Suprapubic skin (tissue), 4 donors: ENCODE measurements around the gene PAPSS2. TPM values are rescaled to one million over a fixed set of nuclear protein-coding genes. Genes with fewer than 3 reads are reported as not detected.

Experiments
- DNase-seq, 2 donors: peaks; one replicate each; pipeline ENCODE4 v3.0.0-alpha.2; 2019; ENCODE audit warnings: low spot score in 2 of 2
- H3K27ac ChIP-seq: fragments of 200-600 bp; sonication (generic); one replicate; pipeline ENCODE4 v1.5.1; 2019
- H3K27me3 ChIP-seq: fragments of 200-600 bp; sonication (generic); one replicate; pipeline ENCODE4 v1.5.1; 2019
- H3K36me3 ChIP-seq: fragments of 200-600 bp; sonication (generic); one replicate; pipeline ENCODE4 v1.5.1; 2019
- H3K4me1 ChIP-seq: fragments of 200-600 bp; sonication (generic); one replicate; pipeline ENCODE4 v1.5.1; 2019
- H3K4me3 ChIP-seq: fragments of 200-600 bp; sonication (generic); one replicate; pipeline ENCODE4 v1.5.1; 2019; ENCODE audit warnings: mild to moderate bottlenecking
- H3K9me3 ChIP-seq: fragments of 200-600 bp; sonication (generic); one replicate; pipeline ENCODE4 v1.5.1; 2019
- CTCF ChIP-seq, 2 donors: fragments of 200-600 bp in 1 of 2; fragments of 450-650 bp in 1 of 2; sonication (generic) in 1 of 2; IDR thresholded peaks; one replicate each; pipeline ENCODE4 v1.5.1; 2016 to 2019; ENCODE audit warnings: antibody characterized with exemption in 2 of 2, mild to moderate bottlenecking in 1 of 2, moderate library complexity in 1 of 2
- EP300 ChIP-seq: sonication (generic); formaldehyde crosslinking; IDR thresholded peaks from one replicate; pipeline ENCODE4 v1.6.1; 2017; ENCODE audit warnings: antibody characterized with exemption
- POLR2A ChIP-seq, 2 donors: fragments of 450-650 bp; IDR thresholded peaks; one replicate each; pipeline ENCODE4 v1.6.1; 2017; ENCODE audit warnings: antibody characterized with exemption in 2 of 2, mild to moderate bottlenecking in 2 of 2, moderate library complexity in 2 of 2
- POLR2AphosphoS5 ChIP-seq, 3 donors: sonication (generic); formaldehyde crosslinking; IDR thresholded peaks; one replicate each; pipeline ENCODE4 v1.6.1; 2017; ENCODE audit warnings: antibody characterized with exemption in 3 of 3
- WGBS: methylation state at CpG from one replicate; pipeline ENCODE4 v1.1.5; 2018; 5-methylcytosine and 5-hydroxymethylcytosine counted together
- total RNA-seq, 4 donors: library from RNA; depleted of rRNA; stranded (reverse); fragments of >200 nt; gene quantifications; one replicate each; pipeline ENCODE4 v1.1.0, GENCODE V29; 2016

PAPSS2 gene
- total RNA-seq, 4 donors from 2014 or later: 2.4 to 5.6 (median 3.4) TPM

DNA sequence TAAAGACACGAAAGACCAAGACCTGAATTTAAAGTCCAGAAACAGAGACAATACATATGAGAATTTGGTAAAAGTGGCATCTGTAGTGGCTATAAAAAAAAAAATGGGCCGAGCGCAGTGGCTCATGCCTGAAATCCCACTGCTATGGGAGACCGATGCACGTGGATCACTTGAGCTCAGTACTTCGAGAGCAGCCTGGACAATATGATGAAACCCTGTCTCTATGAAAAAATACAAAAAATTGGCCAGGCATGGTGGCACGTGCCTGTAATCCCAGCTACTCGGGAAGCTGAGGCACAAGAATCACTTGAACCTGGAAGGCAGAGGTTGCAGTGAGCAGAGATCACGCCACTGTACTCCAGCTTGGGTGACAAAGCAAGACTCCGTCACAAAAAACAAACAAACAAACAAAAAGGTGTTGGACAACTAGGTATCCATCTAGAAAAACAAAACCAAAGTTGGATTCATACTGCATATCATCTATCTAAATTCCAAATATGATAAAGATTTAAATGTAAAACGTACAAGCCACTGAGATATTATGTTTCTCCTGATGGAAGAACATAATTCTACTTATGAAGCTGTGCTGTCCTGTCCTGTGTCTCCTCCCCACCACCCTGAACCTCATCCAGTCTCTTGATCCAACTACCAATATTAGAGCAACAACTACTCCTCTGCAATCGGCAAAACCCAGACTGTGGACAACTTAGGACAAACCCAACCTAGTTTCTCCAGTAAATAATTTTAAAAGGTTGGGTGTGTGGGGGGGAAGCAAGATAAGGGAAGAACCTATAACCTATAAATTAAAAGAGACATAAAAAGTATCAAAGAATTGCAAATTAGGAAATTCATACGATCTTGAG lies 104.6 kb downstream of the PAPSS2 start:
- H3K4me3 ChIP-seq: no peak overlapping the region
- peaks cover 38% of the 10 kb centered on the region for H3K36me3 ChIP-seq
- no peaks in the 10 kb centered on the region for H3K27me3 ChIP-seq
- 89% methylated on average over 13 of the region's 13 CpGs for WGBS
- H3K9me3 ChIP-seq: no peaks in the 10 kb centered on the region
- no peak for TF ChIP-seq POLR2A (IDR thresholded peaks at IDR 0.05)
- TF ChIP-seq CTCF (IDR thresholded peaks at IDR 0.05): no peak
- TF ChIP-seq POLR2AphosphoS5 (IDR thresholded peaks at IDR 0.05): no peak
- no peak for TF ChIP-seq EP300
- H3K4me1 ChIP-seq: no peaks in the 10 kb centered on the region
- H3K27ac ChIP-seq: no peak overlapping the region
- no peak for DNase-seq

DNA sequence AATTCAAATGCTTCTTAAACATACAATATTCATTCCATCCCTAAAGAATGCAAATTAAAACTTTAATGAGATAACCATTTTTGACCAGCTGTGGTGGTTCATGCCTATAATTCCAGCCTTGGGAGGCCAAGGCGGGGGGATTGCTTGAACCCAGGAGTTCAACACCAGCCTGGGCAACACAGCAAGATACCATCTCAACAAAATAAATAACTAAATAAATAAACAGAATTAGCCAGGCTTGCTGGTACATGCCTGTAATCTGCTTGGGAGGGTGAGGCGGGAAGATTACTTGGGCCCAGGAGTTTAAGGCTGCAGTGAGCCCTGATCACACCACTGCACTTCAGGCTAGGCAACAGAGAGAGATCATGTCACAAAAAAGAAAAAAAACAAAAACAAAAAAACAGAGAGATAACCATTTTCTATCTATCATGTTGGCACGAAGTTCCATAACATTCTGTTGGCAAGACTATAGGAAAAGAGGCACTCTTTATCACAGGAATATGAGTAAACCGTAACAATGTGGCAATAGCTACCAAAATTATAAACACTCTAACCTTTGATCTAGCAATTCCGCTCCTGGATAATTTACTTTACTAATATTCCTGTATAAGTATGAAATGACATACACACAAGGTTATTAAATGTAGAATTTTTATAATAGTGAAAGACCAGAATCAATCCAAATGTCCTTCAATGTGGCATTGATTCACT lies 106.1 kb downstream of the PAPSS2 start:
- H3K4me3 ChIP-seq: no peak overlapping the region
- H3K4me1 ChIP-seq: no peaks in the 10 kb centered on the region
- no peak for DNase-seq
- 90% methylated on average over 5 of the region's 5 CpGs for WGBS
- H3K36me3 ChIP-seq: peaks cover 38% of the 10 kb centered on the region
- no peak overlapping the region for H3K27ac ChIP-seq
- no peaks in the 10 kb centered on the region for H3K27me3 ChIP-seq
- H3K9me3 ChIP-seq: no peaks in the 10 kb centered on the region
- no peak for TF ChIP-seq EP300
- no peak for TF ChIP-seq POLR2A (IDR thresholded peaks at IDR 0.05)
- no peak for TF ChIP-seq POLR2AphosphoS5 (IDR thresholded peaks at IDR 0.05)
- TF ChIP-seq CTCF (IDR thresholded peaks at IDR 0.05): no peak

DNA sequence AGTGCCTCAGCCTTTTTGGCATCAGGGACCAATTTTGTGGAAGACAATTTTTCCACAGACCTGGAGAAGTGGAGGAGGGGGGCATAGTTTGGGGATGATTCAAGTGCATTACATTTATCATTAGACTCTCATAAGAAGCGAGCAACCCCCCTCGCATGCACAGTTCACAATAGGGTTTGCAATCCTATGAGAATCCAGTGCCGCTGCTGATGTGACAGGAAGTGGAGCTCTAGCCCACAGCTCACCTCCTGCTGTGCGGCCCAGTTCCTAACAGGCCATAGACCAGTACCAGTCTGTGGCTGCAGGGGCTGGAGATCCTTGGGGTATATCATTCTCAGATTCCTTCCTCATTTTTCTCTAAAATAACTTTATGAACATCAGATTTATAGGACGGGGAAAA lies 107.6 kb downstream of the PAPSS2 start:
- no peaks in the 10 kb centered on the region for H3K4me1 ChIP-seq
- peaks cover 38% of the 10 kb centered on the region for H3K36me3 ChIP-seq
- no peaks in the 10 kb centered on the region for H3K27me3 ChIP-seq
- no peak overlapping the region for H3K4me3 ChIP-seq
- TF ChIP-seq EP300 (no peak), POLR2AphosphoS5 (IDR thresholded peaks at IDR 0.05) (no peak), POLR2A (IDR thresholded peaks at IDR 0.05) (no peak), CTCF (IDR thresholded peaks at IDR 0.05) (no peak)
- no peak overlapping the region for H3K27ac ChIP-seq
- H3K9me3 ChIP-seq: no peaks in the 10 kb centered on the region
- WGBS: 90% methylated on average over 5 of the region's 5 CpGs
- no peak for DNase-seq

GRCh38 chr10:87771871-87772500 lies 112.3 kb downstream of the PAPSS2 start:
- peaks cover 19% of the 10 kb centered on the region for H3K36me3 ChIP-seq
- H3K4me1 ChIP-seq: no peaks in the 10 kb centered on the region

More at GRCh38 chr10:87771871-87772500, 112.3 kb downstream of the PAPSS2 start:
- no peak for DNase-seq
- Histone ChIP-seq H3K4me3 (no peak overlapping the region), H3K27ac (no peak overlapping the region), H3K9me3 (no peaks in the 10 kb centered on the region), H3K27me3 (no peaks in the 10 kb centered on the region)
- 91% methylated on average over 2 of the region's 2 CpGs for WGBS
- no peak for TF ChIP-seq EP300
- TF ChIP-seq POLR2A (IDR thresholded peaks at IDR 0.05): no peak
- TF ChIP-seq CTCF (IDR thresholded peaks at IDR 0.05): peak in 1 of 2 donors; percentile 34
